HK-2 (cell line): ENCODE measurements around the gene CCDC3.
A peak's percentile ranks its signal among the peaks of the same experiment; 100 is the strongest.

ENCODE experiments used
- DNase-seq: peaks from one replicate; pipeline ENCODE4 v3.0.0-alpha.2; 2018; ENCODE audit not compliant: unreplicated experiment

CCDC3 gene

GRCh38 chr10:12924911-12925310 lies 76.6 kb downstream of the CCDC3 start:
- DNase-seq: no peak

DNA sequence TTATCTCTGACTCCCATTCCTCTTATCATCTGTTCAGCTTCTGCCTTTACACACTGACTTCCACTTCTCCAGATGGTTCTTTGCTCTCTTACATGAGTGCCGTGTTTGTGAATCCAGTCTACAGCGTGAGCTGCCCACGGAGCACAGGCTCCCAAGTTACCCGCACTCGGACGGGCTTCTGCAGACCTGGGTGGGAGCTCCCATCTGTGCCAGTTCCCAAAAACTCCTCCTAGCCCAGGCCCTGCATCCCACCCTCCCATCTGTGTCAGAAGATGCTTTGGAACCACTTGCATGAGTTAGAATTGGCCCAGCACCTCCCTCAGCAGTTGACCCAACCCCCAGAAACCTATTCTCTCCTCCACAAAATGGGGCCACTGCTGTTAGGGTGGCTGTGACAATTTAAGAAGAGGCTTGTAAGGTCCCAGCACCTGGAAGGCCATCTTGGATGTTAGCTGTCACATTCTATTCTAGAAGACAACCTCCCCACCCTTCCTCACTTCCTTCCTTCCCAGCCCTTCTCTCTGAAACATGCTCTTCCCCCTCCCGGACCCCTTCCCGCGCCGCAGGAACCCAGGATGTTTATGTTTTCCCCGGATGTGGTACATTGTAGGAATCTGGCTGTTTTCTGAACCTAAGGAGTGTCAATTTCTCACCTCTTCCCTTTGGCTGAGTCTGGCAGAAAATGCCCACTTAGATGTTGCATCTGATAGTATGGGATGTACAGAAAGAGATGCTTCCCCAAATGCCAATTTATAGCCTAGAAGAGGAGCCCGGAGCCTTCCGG lies 79.2 kb downstream of the CCDC3 start:
- DNase-seq: no peak

GRCh38 chr10:12921163-12921562 lies 80.3 kb downstream of the CCDC3 start:
- DNase-seq: no peak

DNA sequence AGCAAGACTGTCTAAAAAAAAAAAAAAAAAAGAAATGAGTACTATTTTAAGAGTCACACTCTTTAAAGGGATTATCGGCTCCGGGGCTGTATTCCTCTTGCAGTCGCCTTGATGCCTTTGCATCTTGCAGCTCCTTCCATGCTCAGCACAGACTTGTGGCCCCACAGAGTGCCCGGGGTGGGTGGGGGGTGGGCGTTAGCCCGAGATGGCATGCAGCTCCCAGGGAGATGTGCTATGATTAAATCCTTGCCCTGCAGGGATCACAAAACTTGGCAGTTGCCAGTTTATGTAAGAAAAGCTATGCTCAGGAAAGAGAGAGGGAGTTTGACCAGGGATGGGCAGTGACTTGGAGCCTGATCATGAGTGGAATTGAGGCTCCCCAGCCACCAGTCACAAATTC lies 81.9 kb downstream of the CCDC3 start:
- no peak for DNase-seq

DNA sequence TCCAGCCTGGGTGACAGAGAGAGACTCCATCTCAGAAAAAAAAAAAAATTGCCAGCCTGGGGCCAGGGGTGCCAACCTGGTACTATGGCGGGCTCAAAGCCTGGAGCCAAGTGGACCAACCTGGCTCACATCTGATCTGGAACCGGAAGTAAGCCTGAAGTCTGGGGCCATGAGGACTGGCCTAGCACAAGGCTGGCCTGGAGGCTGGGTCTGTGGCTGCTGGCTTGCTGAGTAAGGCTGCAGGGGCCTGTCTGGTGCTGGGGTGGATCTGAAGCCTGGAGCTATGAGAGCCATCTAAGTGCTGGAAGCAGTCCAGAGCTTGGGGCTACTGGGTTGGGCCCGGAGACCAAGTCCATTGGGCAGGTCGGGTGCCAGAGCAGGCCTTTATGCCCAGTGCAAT lies 84.9 kb downstream of the CCDC3 start:
- no peak for DNase-seq

GRCh38 chr10:12915637-12916168 lies 85.8 kb downstream of the CCDC3 start:
- no peak for DNase-seq

GRCh38 chr10:12914111-12914510 lies 87.4 kb downstream of the CCDC3 start:
- no peak for DNase-seq

- DNase-seq: no peak
These were observed 89.7 kb downstream of the CCDC3 start for GRCh38 chr10:12911795-12912194.

DNA sequence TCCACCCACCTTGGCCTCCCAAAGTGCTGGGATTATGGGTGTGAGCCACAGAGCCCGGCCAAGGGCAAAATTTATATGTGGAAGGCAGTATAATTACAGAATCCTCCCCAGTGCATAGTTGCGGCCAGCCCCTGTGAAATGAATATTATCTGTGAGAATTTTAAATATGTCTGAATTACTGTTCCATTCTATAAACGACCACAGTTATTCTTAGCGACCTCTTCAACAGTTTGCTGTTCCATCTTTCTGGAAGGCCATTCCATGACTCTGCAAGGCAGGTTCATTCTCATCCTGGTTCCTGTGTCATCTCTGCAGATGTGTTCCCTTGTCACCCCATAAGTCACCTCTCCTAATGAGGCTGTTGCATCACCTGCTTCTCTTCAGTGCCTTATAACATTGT lies 90.7 kb downstream of the CCDC3 start:
- DNase-seq: no peak

GRCh38 chr10:12909836-12910185 lies 91.7 kb downstream of the CCDC3 start:
- DNase-seq: no peak

GRCh38 chr10:12909182-12909835 lies 92.2 kb downstream of the CCDC3 start:
- DNase-seq: no peak

- DNase-seq: no peak
These were observed 92.7 kb downstream of the CCDC3 start for GRCh38 chr10:12908773-12909172.

- DNase-seq: no peak
These were observed 93.9 kb downstream of the CCDC3 start for GRCh38 chr10:12907656-12908055.

- DNase-seq: no peak
These were observed 95.4 kb downstream of the CCDC3 start for GRCh38 chr10:12906051-12906541.

DNA sequence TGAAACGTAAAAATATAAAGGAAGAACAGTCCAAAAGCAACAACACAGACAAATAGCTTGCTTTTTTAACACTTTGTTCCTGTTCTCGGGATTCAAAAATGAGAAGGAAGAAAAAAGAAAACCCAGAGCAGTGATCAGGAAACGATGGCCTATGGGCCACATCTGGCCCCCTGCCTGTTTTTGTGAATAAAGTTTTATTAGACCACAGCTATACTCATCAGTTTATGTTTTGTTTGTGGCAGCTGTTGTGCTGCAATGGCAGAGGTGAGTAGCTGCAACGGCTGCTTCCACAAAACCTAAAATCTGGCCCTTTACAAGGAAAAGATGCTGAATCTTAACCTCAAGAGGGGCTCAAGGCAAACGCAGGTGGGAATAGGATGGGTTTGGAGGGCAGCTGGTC lies 96.4 kb downstream of the CCDC3 start:
- no peak for DNase-seq

GRCh38 chr10:12902851-12903358 lies 98.6 kb downstream of the CCDC3 start:
- DNase-seq: no peak

- DNase-seq: peak; percentile 26
These were observed 99.4 kb downstream of the CCDC3 start for GRCh38 chr10:12902135-12902572.

DNA sequence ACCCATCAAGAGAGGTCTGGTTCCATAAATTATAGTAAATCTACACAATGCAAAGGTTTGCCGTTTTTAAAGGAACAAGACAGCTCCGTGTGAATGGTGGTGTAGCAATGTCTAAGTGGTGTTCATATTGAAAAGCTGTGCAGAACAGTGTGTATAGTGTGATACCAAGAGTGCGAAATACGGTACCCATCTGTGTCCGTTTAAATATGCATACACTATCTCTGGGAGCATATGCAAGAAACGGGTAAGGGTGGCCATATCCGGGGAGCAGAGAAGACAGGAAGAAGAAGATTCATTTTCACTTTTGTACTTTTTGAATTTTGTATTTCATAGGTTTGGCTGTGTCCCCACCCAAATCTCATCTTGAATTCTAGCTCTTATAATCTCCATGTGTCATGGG lies 102.0 kb downstream of the CCDC3 start:
- no peak for DNase-seq

DNA sequence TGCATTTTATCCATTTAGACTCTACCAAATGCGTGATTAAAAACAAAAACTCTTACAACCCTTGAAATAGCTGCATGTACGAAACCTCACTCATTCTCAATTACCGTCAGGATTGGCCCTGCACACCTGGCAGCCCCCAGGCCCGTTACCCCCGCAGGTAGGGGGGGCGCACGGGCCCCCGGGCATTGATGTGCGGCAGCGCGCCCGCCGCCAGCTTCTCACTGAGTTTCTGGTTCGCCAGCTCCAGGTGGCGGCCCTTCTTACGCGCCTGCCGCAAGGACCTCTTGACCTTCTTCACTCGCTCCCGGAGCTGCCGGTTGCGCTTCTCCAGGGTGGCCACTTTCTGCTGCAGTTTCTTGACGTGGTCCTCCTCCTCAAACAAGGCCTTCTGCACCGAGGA lies 103.2 kb downstream of the CCDC3 start:
- no peak for DNase-seq

GRCh38 chr10:12897278-12897677 lies 104.2 kb downstream of the CCDC3 start:
- DNase-seq: no peak

DNA sequence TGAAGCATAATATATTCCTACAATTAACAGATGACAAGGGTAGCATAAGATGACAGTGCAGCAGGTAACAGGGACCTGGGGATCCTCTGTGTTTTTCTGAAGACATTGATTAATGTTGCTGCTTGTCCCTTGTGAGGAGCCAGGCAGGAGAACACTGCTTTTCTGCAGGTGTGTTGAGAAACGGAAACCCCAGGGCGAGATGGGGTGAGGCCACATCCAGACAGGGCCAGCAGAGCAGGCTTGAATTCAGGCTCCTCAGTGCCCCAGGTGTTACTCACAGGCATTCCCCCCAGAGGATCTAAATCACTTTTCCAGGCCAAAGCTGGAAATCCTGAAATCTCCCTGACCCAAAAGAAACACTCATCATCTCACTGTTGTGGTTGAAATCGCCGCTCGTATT lies 105.3 kb downstream of the CCDC3 start:
- DNase-seq: no peak

GRCh38 chr10:12892924-12893323 lies 108.6 kb downstream of the CCDC3 start:
- DNase-seq: no peak

DNA sequence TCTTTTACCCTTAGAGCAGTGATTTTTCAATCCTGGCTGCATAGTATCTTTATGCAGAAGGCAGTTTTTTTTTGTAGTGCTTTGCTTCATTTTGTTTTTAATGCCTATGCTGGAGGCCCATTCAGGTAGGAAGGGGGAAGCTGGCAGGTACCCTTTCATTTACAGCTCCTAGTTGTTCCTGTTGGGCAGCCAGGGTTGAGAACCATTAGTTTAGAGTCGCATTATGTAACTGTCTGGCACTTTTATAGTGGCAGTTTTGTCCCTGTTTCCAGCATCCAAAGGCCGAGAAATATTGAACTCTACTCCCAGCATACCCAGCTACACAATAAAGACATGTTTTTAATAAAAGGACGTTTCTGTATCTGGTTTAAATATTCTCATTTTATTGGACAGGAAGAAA lies 110.6 kb downstream of the CCDC3 start:
- DNase-seq: no peak
